Measurements from ENCODE around the gene SDK2. TPM values are rescaled to one million over a fixed set of nuclear protein-coding genes. Genes with fewer than 3 reads are reported as not detected.

The SDK2 gene
- polyA plus RNA-seq, 1 of the 3 experiments (the other 2 are of a cell fraction) = 0.02 TPM

DNA sequence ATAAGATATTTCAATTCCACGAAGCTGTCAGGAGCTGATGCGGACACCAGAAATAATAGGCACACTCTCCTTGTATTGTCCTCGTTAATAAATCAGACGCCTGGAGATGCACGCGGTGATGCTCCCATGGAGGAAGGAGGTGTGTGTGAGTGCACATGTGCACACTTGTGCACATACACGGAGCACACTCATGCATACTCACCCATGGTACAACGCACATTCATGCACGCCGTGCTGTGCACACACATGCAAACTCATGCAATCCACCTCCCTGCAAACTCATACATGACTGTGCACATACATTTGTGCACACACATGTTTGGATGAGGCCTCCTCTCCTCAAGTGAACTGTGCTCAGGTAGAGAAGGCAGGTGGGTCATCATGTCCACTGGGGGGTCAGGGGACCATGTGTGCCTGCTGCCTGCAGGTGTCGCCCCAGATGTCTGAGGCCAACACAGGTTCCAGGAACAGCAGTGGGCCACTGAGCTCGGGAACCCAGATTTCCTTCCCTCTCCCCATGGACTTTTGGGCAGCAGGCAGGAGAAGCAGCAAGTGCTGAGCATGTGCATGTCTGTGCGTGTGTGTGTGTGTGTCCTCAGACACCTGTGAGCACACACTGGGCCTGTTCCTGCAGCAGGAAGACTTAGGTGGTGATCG lies 165.3 kb downstream of the SDK2 start:
- H3F3A ChIP-seq (replicated peaks; ENCODE audit: insufficient read depth) = no peaks in the 10 kb centered on the region
- H2AFZ ChIP-seq (ENCODE audit: low read depth) = no peak overlapping the region
- POLR2A ChIA-PET = no interaction called here
- H3K27me3 ChIP-seq (ENCODE audit: insufficient read depth) = no peaks in the 10 kb centered on the region
- no peak for DNase-seq
- H3K36me3 ChIP-seq (replicated peaks in 1 of 2; ENCODE audit: control insufficient read depth in 1 of 2, insufficient read depth in 2 of 2, low read length in 1 of 2) = no peaks in the 10 kb centered on the region
- H3K4me1 ChIP-seq (ENCODE audit: control insufficient read depth in 1 of 2, insufficient read depth in 2 of 2, low read depth in 1 of 2, low read length in 1 of 2) = peaks cover 0 to 23% of the 10 kb centered on the region in 2 experiments; a peak in 2 of 4 replicates
- H3K9me2 ChIP-seq = no peaks in the 10 kb centered on the region
- CTCF ChIA-PET = interaction anchor here (0.9 to 8.0 kb wide), 8 partner anchors 12 to 62 kb away, joined by 3 to 46 read pairs (median 4); no protein-coding TSS in a partner anchor
- no peak overlapping the region for H3K4me3 ChIP-seq (ENCODE audit: low read depth in 2 of 2, low read length in 1 of 2)
- no peaks in the 10 kb centered on the region for H3K9me3 ChIP-seq
- H4K20me1 ChIP-seq (ENCODE audit: insufficient read depth) = no peaks in the 10 kb centered on the region
- WGBS (ENCODE audit: low lambda C conversion rate) = 67% methylated on average over 14 of the region's 14 CpGs
- H3K79me2 ChIP-seq (ENCODE audit: insufficient read depth) = no peaks in the 10 kb centered on the region
- no peak overlapping the region for H3K4me2 ChIP-seq
- no peak overlapping the region for H3K9ac ChIP-seq
- TF ChIP-seq FOXJ3 (CRISPR knock-in tag; IDR thresholded peaks at IDR 0.05) (no peak), RAD21 (IDR thresholded peaks at IDR 0.05; ENCODE audit: low read length) (no peak; the same call in 1 of the 2 replicates), SMC3 (IDR thresholded peaks at IDR 0.05; ENCODE audit: low read depth, low read length) (no peak), GABPA (IDR thresholded peaks at IDR 0.05; ENCODE audit: low read depth) (no peak), RCOR1 (IDR thresholded peaks at IDR 0.05; ENCODE audit: low read length) (no peak), POLR2AphosphoS5 (IDR thresholded peaks at IDR 0.05; ENCODE audit: low read depth, low read length) (no peak), NFIC (IDR thresholded peaks at IDR 0.05; ENCODE audit: borderline replicate concordance) (no peak), EZH2phosphoT487 (IDR thresholded peaks at IDR 0.05; ENCODE audit: borderline replicate concordance, low read depth) (no peak), TCF12 (IDR thresholded peaks at IDR 0.05) (no peak), CHD2 (IDR thresholded peaks at IDR 0.05; ENCODE audit: low read length, partially characterized antibody) (no peak), GATA2 (CRISPR knock-in tag; IDR thresholded peaks at IDR 0.05) (no peak), FOXM1 (IDR thresholded peaks at IDR 0.05; ENCODE audit: low read depth) (no peak)
- TF ChIP-seq, protein P1, sequence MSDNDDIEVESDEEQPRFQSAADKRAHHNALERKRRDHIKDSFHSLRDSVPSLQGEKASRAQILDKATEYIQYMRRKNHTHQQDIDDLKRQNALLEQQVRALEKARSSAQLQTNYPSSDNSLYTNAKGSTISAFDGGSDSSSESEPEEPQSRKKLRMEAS (IDR thresholded peaks at IDR 0.05; ENCODE audit: low read depth) = no peak
- TF ChIP-seq, protein P2, sequence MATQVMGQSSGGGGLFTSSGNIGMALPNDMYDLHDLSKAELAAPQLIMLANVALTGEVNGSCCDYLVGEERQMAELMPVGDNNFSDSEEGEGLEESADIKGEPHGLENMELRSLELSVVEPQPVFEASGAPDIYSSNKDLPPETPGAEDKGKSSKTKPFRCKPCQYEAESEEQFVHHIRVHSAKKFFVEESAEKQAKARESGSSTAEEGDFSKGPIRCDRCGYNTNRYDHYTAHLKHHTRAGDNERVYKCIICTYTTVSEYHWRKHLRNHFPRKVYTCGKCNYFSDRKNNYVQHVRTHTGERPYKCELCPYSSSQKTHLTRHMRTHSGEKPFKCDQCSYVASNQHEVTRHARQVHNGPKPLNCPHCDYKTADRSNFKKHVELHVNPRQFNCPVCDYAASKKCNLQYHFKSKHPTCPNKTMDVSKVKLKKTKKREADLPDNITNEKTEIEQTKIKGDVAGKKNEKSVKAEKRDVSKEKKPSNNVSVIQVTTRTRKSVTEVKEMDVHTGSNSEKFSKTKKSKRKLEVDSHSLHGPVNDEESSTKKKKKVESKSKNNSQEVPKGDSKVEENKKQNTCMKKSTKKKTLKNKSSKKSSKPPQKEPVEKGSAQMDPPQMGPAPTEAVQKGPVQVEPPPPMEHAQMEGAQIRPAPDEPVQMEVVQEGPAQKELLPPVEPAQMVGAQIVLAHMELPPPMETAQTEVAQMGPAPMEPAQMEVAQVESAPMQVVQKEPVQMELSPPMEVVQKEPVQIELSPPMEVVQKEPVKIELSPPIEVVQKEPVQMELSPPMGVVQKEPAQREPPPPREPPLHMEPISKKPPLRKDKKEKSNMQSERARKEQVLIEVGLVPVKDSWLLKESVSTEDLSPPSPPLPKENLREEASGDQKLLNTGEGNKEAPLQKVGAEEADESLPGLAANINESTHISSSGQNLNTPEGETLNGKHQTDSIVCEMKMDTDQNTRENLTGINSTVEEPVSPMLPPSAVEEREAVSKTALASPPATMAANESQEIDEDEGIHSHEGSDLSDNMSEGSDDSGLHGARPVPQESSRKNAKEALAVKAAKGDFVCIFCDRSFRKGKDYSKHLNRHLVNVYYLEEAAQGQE (IDR thresholded peaks at IDR 0.05; ENCODE audit: low read depth, low read length) = no peak
- TF ChIP-seq, protein P3, sequence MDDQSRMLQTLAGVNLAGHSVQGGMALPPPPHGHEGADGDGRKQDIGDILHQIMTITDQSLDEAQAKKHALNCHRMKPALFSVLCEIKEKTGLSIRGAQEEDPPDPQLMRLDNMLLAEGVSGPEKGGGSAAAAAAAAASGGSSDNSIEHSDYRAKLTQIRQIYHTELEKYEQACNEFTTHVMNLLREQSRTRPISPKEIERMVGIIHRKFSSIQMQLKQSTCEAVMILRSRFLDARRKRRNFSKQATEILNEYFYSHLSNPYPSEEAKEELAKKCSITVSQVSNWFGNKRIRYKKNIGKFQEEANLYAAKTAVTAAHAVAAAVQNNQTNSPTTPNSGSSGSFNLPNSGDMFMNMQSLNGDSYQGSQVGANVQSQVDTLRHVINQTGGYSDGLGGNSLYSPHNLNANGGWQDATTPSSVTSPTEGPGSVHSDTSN (IDR thresholded peaks at IDR 0.05) = no peak
- TF ChIP-seq, protein P4, sequence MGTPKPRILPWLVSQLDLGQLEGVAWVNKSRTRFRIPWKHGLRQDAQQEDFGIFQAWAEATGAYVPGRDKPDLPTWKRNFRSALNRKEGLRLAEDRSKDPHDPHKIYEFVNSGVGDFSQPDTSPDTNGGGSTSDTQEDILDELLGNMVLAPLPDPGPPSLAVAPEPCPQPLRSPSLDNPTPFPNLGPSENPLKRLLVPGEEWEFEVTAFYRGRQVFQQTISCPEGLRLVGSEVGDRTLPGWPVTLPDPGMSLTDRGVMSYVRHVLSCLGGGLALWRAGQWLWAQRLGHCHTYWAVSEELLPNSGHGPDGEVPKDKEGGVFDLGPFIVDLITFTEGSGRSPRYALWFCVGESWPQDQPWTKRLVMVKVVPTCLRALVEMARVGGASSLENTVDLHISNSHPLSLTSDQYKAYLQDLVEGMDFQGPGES (IDR thresholded peaks at IDR 0.05; ENCODE audit: low read depth, low read length) = no peak
- TF ChIP-seq, protein P5, sequence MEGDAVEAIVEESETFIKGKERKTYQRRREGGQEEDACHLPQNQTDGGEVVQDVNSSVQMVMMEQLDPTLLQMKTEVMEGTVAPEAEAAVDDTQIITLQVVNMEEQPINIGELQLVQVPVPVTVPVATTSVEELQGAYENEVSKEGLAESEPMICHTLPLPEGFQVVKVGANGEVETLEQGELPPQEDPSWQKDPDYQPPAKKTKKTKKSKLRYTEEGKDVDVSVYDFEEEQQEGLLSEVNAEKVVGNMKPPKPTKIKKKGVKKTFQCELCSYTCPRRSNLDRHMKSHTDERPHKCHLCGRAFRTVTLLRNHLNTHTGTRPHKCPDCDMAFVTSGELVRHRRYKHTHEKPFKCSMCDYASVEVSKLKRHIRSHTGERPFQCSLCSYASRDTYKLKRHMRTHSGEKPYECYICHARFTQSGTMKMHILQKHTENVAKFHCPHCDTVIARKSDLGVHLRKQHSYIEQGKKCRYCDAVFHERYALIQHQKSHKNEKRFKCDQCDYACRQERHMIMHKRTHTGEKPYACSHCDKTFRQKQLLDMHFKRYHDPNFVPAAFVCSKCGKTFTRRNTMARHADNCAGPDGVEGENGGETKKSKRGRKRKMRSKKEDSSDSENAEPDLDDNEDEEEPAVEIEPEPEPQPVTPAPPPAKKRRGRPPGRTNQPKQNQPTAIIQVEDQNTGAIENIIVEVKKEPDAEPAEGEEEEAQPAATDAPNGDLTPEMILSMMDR (IDR thresholded peaks at IDR 0.05) = no peak
- TF ChIP-seq, protein P6, sequence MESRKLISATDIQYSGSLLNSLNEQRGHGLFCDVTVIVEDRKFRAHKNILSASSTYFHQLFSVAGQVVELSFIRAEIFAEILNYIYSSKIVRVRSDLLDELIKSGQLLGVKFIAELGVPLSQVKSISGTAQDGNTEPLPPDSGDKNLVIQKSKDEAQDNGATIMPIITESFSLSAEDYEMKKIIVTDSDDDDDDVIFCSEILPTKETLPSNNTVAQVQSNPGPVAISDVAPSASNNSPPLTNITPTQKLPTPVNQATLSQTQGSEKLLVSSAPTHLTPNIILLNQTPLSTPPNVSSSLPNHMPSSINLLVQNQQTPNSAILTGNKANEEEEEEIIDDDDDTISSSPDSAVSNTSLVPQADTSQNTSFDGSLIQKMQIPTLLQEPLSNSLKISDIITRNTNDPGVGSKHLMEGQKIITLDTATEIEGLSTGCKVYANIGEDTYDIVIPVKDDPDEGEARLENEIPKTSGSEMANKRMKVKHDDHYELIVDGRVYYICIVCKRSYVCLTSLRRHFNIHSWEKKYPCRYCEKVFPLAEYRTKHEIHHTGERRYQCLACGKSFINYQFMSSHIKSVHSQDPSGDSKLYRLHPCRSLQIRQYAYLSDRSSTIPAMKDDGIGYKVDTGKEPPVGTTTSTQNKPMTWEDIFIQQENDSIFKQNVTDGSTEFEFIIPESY (IDR thresholded peaks at IDR 0.05; ENCODE audit: borderline replicate concordance, low read depth) = no peak
- TF ChIP-seq, protein P7, sequence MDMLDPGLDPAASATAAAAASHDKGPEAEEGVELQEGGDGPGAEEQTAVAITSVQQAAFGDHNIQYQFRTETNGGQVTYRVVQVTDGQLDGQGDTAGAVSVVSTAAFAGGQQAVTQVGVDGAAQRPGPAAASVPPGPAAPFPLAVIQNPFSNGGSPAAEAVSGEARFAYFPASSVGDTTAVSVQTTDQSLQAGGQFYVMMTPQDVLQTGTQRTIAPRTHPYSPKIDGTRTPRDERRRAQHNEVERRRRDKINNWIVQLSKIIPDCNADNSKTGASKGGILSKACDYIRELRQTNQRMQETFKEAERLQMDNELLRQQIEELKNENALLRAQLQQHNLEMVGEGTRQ (IDR thresholded peaks at IDR 0.05; ENCODE audit: borderline replicate concordance, low read depth, low read length) = no peak
- TF ChIP-seq, protein P8, sequence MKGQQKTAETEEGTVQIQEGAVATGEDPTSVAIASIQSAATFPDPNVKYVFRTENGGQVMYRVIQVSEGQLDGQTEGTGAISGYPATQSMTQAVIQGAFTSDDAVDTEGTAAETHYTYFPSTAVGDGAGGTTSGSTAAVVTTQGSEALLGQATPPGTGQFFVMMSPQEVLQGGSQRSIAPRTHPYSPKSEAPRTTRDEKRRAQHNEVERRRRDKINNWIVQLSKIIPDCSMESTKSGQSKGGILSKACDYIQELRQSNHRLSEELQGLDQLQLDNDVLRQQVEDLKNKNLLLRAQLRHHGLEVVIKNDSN (IDR thresholded peaks at IDR 0.05; ENCODE audit: borderline replicate concordance, low read depth) = no peak
- H3K27ac ChIP-seq (ENCODE audit: low read depth in 2 of 2, low read length in 1 of 2) = no peak overlapping the region
